Measurements from ENCODE around the gene CSF2. TPM values are rescaled to one million over a fixed set of nuclear protein-coding genes. Genes with fewer than 3 reads are reported as not detected.

CSF2 gene
- total RNA-seq, 1 donor from 2014 or later, result not detected

DNA sequence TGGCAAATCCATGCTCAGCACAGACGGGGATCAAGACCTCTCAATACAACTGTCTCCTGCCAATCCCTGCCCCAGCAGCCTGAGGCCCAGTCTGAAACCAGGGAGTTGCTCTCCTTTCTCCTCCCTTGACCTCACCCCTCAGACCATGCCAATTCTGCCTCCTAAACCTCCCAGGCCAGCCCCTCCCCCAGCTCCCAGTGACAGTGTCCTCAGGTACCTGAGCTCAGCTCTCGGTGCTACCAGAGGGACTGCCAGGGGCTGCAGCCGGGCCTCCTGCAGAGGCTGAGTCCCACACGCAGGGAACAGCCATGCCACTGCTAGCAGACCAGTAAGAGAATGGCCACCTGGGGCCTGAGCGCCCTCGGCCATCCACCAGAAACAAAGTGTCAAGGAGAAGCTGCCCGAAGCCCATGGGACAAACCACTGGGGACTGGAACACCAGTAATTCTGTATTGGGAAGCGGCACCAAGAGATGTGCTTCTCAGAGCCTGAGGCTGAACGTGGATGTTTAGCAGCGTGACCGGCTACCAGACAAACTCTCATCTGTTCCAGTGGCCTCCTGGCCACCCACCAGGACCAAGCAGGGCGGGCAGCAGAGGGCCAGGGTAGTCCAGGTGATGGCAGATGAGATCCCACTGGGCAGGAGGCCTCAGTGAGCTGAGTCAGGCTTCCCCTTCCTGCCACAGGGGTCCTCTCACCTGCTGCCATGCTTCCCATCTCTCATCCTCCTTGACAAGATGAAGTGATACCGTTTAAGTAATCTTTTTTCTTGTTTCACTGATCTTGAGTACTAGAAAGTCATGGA is 13.7 kb upstream of the CSF2 start:
- no peak overlapping the region for H3K27ac Mint-ChIP-seq (ENCODE audit: unreplicated experiment)
- no peak overlapping the region for H3K4me3 Mint-ChIP-seq (ENCODE audit: unreplicated experiment)
- TF ChIP-seq, protein P1, sequence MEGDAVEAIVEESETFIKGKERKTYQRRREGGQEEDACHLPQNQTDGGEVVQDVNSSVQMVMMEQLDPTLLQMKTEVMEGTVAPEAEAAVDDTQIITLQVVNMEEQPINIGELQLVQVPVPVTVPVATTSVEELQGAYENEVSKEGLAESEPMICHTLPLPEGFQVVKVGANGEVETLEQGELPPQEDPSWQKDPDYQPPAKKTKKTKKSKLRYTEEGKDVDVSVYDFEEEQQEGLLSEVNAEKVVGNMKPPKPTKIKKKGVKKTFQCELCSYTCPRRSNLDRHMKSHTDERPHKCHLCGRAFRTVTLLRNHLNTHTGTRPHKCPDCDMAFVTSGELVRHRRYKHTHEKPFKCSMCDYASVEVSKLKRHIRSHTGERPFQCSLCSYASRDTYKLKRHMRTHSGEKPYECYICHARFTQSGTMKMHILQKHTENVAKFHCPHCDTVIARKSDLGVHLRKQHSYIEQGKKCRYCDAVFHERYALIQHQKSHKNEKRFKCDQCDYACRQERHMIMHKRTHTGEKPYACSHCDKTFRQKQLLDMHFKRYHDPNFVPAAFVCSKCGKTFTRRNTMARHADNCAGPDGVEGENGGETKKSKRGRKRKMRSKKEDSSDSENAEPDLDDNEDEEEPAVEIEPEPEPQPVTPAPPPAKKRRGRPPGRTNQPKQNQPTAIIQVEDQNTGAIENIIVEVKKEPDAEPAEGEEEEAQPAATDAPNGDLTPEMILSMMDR (IDR thresholded peaks at IDR 0.05; ENCODE audit: partially characterized antibody, unreplicated experiment), result no peak
- peak; percentile 6 for DNase-seq
- peaks cover 1% of the 10 kb centered on the region for H3K9me3 Mint-ChIP-seq (ENCODE audit: unreplicated experiment)
- no peaks in the 10 kb centered on the region for H3K36me3 Mint-ChIP-seq (ENCODE audit: unreplicated experiment)
- peaks cover 2% of the 10 kb centered on the region for H3K4me1 Mint-ChIP-seq (ENCODE audit: low read depth, unreplicated experiment)
- peaks cover 6% of the 10 kb centered on the region for H3K27me3 Mint-ChIP-seq (ENCODE audit: unreplicated experiment)

GRCh38 chr5:132060501-132061161 is 13.0 kb upstream of the CSF2 start, which contains the start of gene IL3:
IL3 (plus strand) TSS chr5:132060655; CDS start chr5:132060707, 52 bp downstream.
- Mint-ChIP-seq H3K4me3 (ENCODE audit: unreplicated experiment) (no peak within 1 kb of the TSS), H3K36me3 (ENCODE audit: unreplicated experiment) (no peaks in the 10 kb centered on the region), H3K27ac (ENCODE audit: unreplicated experiment) (no peak within 1 kb of the TSS), H3K9me3 (ENCODE audit: unreplicated experiment) (peaks cover 1% of the 10 kb centered on the region), H3K4me1 (ENCODE audit: low read depth, unreplicated experiment) (peaks cover 2% of the 10 kb centered on the region), H3K27me3 (ENCODE audit: unreplicated experiment) (peaks cover 8% of the 10 kb centered on the region)
- peak; percentile 4 for DNase-seq
- TF ChIP-seq, protein P1 (IDR thresholded peaks at IDR 0.05; ENCODE audit: partially characterized antibody, unreplicated experiment), result no peak

GRCh38 chr5:132063090-132063911 is 10.3 kb upstream of the CSF2 start:
- peak; percentile 92 for DNase-seq
- Mint-ChIP-seq H3K9me3 (ENCODE audit: unreplicated experiment) (peaks cover 3% of the 10 kb centered on the region), H3K27me3 (ENCODE audit: unreplicated experiment) (peaks cover 12% of the 10 kb centered on the region), H3K4me3 (ENCODE audit: unreplicated experiment) (no peak overlapping the region), H3K4me1 (ENCODE audit: low read depth, unreplicated experiment) (peaks cover 2% of the 10 kb centered on the region), H3K27ac (ENCODE audit: unreplicated experiment) (peak overlapping the region; percentile 36), H3K36me3 (ENCODE audit: unreplicated experiment) (no peaks in the 10 kb centered on the region)
- TF ChIP-seq, protein P1 (IDR thresholded peaks at IDR 0.05; ENCODE audit: partially characterized antibody, unreplicated experiment), result peak; percentile 99

- Mint-ChIP-seq H3K4me1 (ENCODE audit: low read depth, unreplicated experiment) (peaks cover 2% of the 10 kb centered on the region), H3K27me3 (ENCODE audit: unreplicated experiment) (peaks cover 12% of the 10 kb centered on the region), H3K27ac (ENCODE audit: unreplicated experiment) (no peak overlapping the region), H3K36me3 (ENCODE audit: unreplicated experiment) (no peaks in the 10 kb centered on the region), H3K9me3 (ENCODE audit: unreplicated experiment) (peaks cover 3% of the 10 kb centered on the region), H3K4me3 (ENCODE audit: unreplicated experiment) (no peak overlapping the region)
- peak; percentile 6 for DNase-seq
- TF ChIP-seq, protein P1 (IDR thresholded peaks at IDR 0.05; ENCODE audit: partially characterized antibody, unreplicated experiment), result no peak
Observed at GRCh38 chr5:132064140-132064539, 9.4 kb upstream of the CSF2 start.

Data from glutamatergic neuron (in vitro differentiated cells).